ENCODE measurements around the gene LEF1. TPM values are rescaled to one million over a fixed set of nuclear protein-coding genes. Genes with fewer than 3 reads are reported as not detected.

The LEF1 gene
- total and polyA plus RNA-seq, 2 of the 8 experiments (the other 6 are each of a cell fraction or from before 2014, with no cell fraction given) = 2.6 to 5.2 TPM

GRCh38 chr4:108146336-108146735, 22.4 kb downstream of the LEF1 start:
- no peak overlapping the region for H2BK5ac ChIP-seq (ENCODE audit: low read depth, low read length)
- TF ChIP-seq FOSL1 (IDR thresholded peaks at IDR 0.05; ENCODE audit: insufficient read depth, low read depth, low read length) (no peak), MAX (IDR thresholded peaks at IDR 0.05) (no peak), KDM5A (IDR thresholded peaks at IDR 0.05; ENCODE audit: low read length) (no peak), POLR2AphosphoS5 (IDR thresholded peaks at IDR 0.05; ENCODE audit: low read depth, low read length) (no peak), CHD2 (IDR thresholded peaks at IDR 0.05; ENCODE audit: low read length) (no peak), JUND (IDR thresholded peaks at IDR 0.05; ENCODE audit: low read length) (no peak), CREB1 (IDR thresholded peaks at IDR 0.05) (no peak), ASH2L (IDR thresholded peaks at IDR 0.05; ENCODE audit: low read length) (no peak), POU5F1 (IDR thresholded peaks at IDR 0.05; ENCODE audit: low read depth, low read length) (no peak), CBX5 (IDR thresholded peaks at IDR 0.05; ENCODE audit: low read depth, low read length) (no peak), KDM4A (IDR thresholded peaks at IDR 0.05; ENCODE audit: low read depth, low read length, severe bottlenecking) (no peak), SP4 (IDR thresholded peaks at IDR 0.05; ENCODE audit: low read length) (no peak), CTBP2 (IDR thresholded peaks at IDR 0.05; ENCODE audit: borderline replicate concordance, insufficient read depth, insufficient read length, low read length) (no peak)
- no peak overlapping the region for H2AK5ac ChIP-seq (ENCODE audit: low read depth, low read length)
- H3K56ac ChIP-seq (replicated peaks; ENCODE audit: insufficient read length, low read depth, low read length) = no peak overlapping the region
- H3K79me2 ChIP-seq (ENCODE audit: control insufficient read depth in 1 of 2, insufficient read depth in 2 of 2, low read length in 2 of 2) = no peaks in the 10 kb centered on the region
- ChIA-PET CTCF (ENCODE audit: partially characterized antibody) (interaction anchor here (1.0 to 3.6 kb wide), 4 partner anchors 9 to 87 kb away, joined by 3 to 14 read pairs (median 5); no protein-coding TSS in a partner anchor), POLR2A (ENCODE audit: partially characterized antibody) (interaction anchor here (1.0 to 1.1 kb wide), 2 partner anchors 14 kb away, joined by 3 read pairs; no protein-coding TSS in a partner anchor)
- FAIRE-seq (no peak), DNase-seq (ENCODE audit: low read depth in 1 of 2, low spot score in 2 of 2) (no peak)
- H2BK15ac ChIP-seq (ENCODE audit: low read length) = no peak overlapping the region
- no peaks in the 10 kb centered on the region for H3K23me2 ChIP-seq (ENCODE audit: low read depth, low read length)
- H4K91ac ChIP-seq (replicated peaks; ENCODE audit: insufficient read length, low read length) = no peak overlapping the region
- H3K18ac ChIP-seq (ENCODE audit: extremely low read depth, low read length) = no peak overlapping the region
- H2BK20ac ChIP-seq (ENCODE audit: low read length) = no peak overlapping the region
- H4K5ac ChIP-seq (ENCODE audit: insufficient read length, low read depth, low read length) = no peak overlapping the region
- no peak overlapping the region for H3K14ac ChIP-seq (ENCODE audit: insufficient read length)
- 88% methylated on average over 3 of the region's 3 CpGs; no CpG with 5 or more reads in 1 of the 2 experiments for WGBS, 2 experiments (ENCODE audit: extremely low coverage in 1 of 2, insufficient coverage in 1 of 2, insufficient read length in 1 of 2, insufficient replicate concordance in 2 of 2, low coverage in 1 of 2, low lambda C conversion rate in 2 of 2, missing lambda C conversion rate in 1 of 2)
- no peak overlapping the region for H2BK120ac ChIP-seq (replicated peaks; ENCODE audit: low read depth, low read length)
- no peak overlapping the region for H4K8ac ChIP-seq (ENCODE audit: extremely low read depth, insufficient read depth, low read length)
- no peak overlapping the region for H3K4ac ChIP-seq (replicated peaks; ENCODE audit: insufficient read length, low read depth, low read length)
- no peak overlapping the region for H3K4me2 ChIP-seq (ENCODE audit: insufficient read depth in 1 of 2, low read depth in 2 of 2, low read length in 2 of 2)
- no peak overlapping the region for H3K9ac ChIP-seq (replicated peaks in 1 of 4; ENCODE audit: extremely low read depth in 1 of 4, low read depth in 3 of 4, low read length in 3 of 4)
- peaks cover 0 to 4% (median 2%) of the 10 kb centered on the region in 4 experiments; a peak in 5 of 7 replicates for H3K27me3 ChIP-seq (replicated peaks in 1 of 4; ENCODE audit: control insufficient read depth in 3 of 4, extremely low read depth in 1 of 4, insufficient read depth in 3 of 4, low read length in 3 of 4)
- H2AFZ ChIP-seq (ENCODE audit: low read length) = no peak overlapping the region
- peaks cover 3 to 11% (median 8%) of the 10 kb centered on the region in 4 experiments; a peak in 6 of 7 replicates for H3K4me1 ChIP-seq (replicated peaks in 1 of 4; ENCODE audit: control insufficient read depth in 3 of 4, insufficient read depth in 4 of 4, low read length in 3 of 4)
- H3K23ac ChIP-seq (ENCODE audit: insufficient read length) = no peak overlapping the region
- H3K27ac ChIP-seq (ENCODE audit: low read depth, low read length) = no peak overlapping the region
- no peak overlapping the region for H2BK12ac ChIP-seq (ENCODE audit: low read depth, low read length)
- no peaks in the 10 kb centered on the region for H4K20me1 ChIP-seq (replicated peaks in 1 of 2; ENCODE audit: control insufficient read depth in 1 of 2, insufficient read depth in 2 of 2, low read length in 2 of 2)
- no peaks in the 10 kb centered on the region for H3K36me3 ChIP-seq (ENCODE audit: control insufficient read depth in 2 of 4, insufficient read depth in 4 of 4, low read length in 3 of 4)
- no peaks in the 10 kb centered on the region for H3K9me3 ChIP-seq (ENCODE audit: insufficient read depth in 2 of 2, low read depth in 1 of 2, low read length in 1 of 2)
- H3K4me3 ChIP-seq (ENCODE audit: extremely low read depth in 1 of 4, insufficient read depth in 2 of 4, low read depth in 3 of 4, low read length in 4 of 4) = no peak overlapping the region
- H3K79me1 ChIP-seq (ENCODE audit: low read depth, low read length) = no peaks in the 10 kb centered on the region

Data from H1 (cell line).